HAP-1 (cell line): Measurements from ENCODE around the gene NBPF15.
"Not testable (repeated sequence)": the region's sequence is repeated elsewhere in the genome, so short reads cannot be mapped to it uniquely, and the experiment has no call there.

Experiments used
- DNase-seq, 2 experiments: peaks; one replicate each; pipeline ENCODE4 v3.0.0-alpha.2; 2016 to 2020; ENCODE audit warnings: low spot score in 2 of 2
- H3K27me3 ChIP-seq: fragments of 250-450 bp; sonication (Bioruptor Pico); 2 replicates; pipeline ENCODE4 v1.5.1; 2020; ENCODE audit warnings: low read depth, mild to moderate bottlenecking, moderate library complexity
- H3K36me3 ChIP-seq: fragments of 250-450 bp; sonication (Bioruptor Pico); replicated peaks from 2 replicates; pipeline ENCODE4 v1.5.1; 2020; ENCODE audit warnings: mild to moderate bottlenecking
- H3K4me1 ChIP-seq: fragments of 250-450 bp; sonication (Bioruptor Pico); 2 replicates; pipeline ENCODE4 v1.5.1; 2020; ENCODE audit warnings: mild to moderate bottlenecking
- H3K4me3 ChIP-seq: fragments of 250-450 bp; sonication (Bioruptor Pico); 2 replicates; pipeline ENCODE4 v1.5.1; 2020; ENCODE audit warnings: mild to moderate bottlenecking, moderate library complexity
- H3K9me3 ChIP-seq: fragments of 250-450 bp; sonication (Bioruptor Pico); 2 replicates; pipeline ENCODE4 v1.5.1; 2020; ENCODE audit warnings: mild to moderate bottlenecking, moderate library complexity
- in situ Hi-C: fragments of 300-500 bp; cut with MboI; formaldehyde crosslinking; loops from 3 replicates; pipeline ENCODE4 v1.14.3; 2020; ENCODE audit warnings: low sequenced_read_pairs, inconsistent platforms, mixed read lengths

The NBPF15 gene

DNA sequence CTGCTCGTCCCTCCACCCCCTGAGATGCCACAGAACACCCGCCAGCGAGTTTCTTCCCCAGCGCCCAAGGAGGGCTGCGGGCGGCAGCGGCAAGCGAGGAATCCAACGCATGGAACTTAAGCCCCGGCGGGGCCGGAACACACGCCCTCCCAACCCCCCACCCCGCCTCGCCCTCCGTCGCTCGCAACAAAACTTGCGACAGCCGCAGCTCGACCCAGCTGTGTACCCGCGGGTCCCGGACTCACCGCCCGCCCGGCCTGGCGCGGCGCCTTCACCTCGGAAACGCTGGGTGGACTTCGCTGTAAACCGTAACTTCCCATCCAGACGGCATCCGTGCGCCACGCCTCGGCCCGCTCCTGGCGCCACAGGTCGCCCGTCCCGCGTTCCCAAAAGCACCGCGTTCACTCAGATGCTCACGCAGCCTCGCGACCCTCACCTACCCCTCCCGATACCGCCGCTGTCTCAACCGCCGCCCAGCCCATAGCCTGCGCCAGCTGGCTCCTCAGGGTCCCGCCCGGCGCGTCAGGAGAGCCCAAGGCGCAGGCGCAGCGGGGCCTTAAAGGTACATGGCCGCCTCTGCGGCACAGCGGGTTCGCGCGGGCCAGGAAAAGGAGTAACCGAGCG lies at the start of gene NBPF15:
Gene NBPF15, minus strand, starts transcription at position 534 of the 624 bp plus-strand sequence. CDS start 21,666 bp downstream, outside the sequence.
- H3K36me3 ChIP-seq, H3K27me3 ChIP-seq, H3K4me1 ChIP-seq, in situ Hi-C loops, H3K9me3 ChIP-seq: not testable (repeated sequence)
- peak; percentile 17 to 83 for DNase-seq
- peak within 1 kb of the TSS; percentile 78 for H3K4me3 ChIP-seq

GRCh38 chr1:144496429-144496828 lies 35.0 kb upstream of the NBPF15 start:
- H3K4me1 ChIP-seq, H3K4me3 ChIP-seq, in situ Hi-C loops, H3K9me3 ChIP-seq, H3K27me3 ChIP-seq, DNase-seq, H3K36me3 ChIP-seq: not testable (repeated sequence)

DNA sequence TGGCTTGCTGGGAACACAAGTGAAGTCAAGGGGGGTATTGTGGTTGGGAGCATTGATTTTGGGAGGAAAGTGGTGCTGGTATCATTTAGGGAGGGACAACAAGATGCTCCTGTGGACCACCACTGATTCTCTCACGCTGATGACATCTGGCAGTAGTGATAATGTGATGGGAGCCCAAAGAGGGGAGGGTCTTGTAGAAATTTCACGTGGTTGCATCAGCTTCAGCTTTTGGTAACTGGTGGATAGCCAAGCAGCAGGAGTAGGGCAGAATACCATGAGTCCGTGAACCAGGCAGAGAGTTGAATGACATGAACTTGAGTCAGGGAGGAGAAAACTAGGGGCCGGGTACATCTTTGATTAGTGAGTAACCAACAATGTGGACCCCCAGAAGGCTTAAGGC lies 32.7 kb upstream of the NBPF15 start:
- H3K9me3 ChIP-seq, H3K27me3 ChIP-seq, H3K4me3 ChIP-seq, H3K4me1 ChIP-seq, DNase-seq, in situ Hi-C loops, H3K36me3 ChIP-seq: not testable (repeated sequence)

DNA sequence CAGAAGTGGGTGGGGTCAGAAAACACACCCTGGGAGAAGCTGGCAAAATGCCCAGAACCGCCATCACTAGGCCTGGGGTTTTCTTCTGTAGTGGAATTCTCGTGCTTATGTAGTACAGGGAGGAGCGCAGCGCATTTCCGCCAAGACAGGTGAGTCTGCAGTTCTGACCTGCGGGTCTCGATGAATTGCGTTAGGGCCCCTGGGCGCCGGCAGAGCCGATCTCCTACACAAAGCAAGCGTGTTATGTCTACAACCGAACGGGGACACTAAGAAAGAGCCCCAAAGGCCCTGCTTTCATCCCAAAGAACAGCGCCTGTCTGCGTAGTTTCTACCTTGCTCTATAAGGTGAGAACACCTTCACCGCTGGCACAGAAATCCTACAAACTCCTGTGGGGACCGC lies 28.9 kb upstream of the NBPF15 start:
- H3K9me3 ChIP-seq, H3K4me3 ChIP-seq, H3K27me3 ChIP-seq, in situ Hi-C loops, H3K4me1 ChIP-seq, H3K36me3 ChIP-seq: not testable (repeated sequence)
- DNase-seq: peak in 1 of 2 experiments; percentile 12

DNA sequence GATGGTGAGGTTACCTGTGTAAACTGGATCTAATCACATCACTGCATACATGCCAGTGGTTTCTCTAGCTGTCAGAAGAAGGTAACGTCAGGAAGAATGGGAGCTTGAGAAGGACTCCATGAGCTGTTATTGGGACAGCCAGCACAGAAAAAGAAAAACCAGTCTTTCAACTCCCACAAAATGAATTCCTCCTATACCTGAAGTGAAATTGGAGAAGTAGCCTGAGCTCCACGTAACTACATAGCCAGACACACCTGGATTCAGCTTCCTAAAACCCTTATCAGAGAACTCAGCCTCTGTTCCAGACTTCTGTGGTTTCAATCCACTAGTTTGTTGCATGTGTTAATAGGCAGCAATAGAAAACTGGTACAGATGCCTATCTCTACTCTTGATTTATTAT lies 25.5 kb upstream of the NBPF15 start:
- in situ Hi-C loops, H3K9me3 ChIP-seq, DNase-seq, H3K4me3 ChIP-seq, H3K27me3 ChIP-seq, H3K36me3 ChIP-seq, H3K4me1 ChIP-seq: not testable (repeated sequence)

- H3K9me3 ChIP-seq, H3K4me3 ChIP-seq, H3K36me3 ChIP-seq, H3K4me1 ChIP-seq, in situ Hi-C loops, H3K27me3 ChIP-seq: not testable (repeated sequence)
- peak in 1 of 2 experiments; percentile 15 for DNase-seq
These were observed 23.9 kb upstream of the NBPF15 start for GRCh38 chr1:144485048-144485993.

DNA sequence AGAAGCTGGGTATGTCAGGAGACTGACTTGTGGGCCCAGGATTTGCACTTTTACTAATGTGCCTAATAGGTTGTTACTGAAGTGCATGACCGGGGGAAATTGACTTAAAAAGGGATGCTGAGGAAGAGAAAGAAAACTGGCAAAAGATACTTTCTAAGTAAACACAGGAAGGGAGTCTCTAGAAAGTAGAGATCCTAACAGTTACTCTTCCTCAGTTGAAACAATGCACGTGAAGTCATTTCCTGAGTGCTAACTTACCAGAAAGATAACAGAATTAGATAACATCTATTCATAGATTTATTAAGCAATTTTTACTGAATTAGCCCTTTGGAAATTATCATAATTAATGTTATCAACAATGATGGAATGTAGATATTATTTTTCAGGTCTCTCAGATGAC lies 12.4 kb upstream of the NBPF15 start:
- H3K4me3 ChIP-seq, in situ Hi-C loops, DNase-seq, H3K27me3 ChIP-seq, H3K4me1 ChIP-seq, H3K9me3 ChIP-seq, H3K36me3 ChIP-seq: not testable (repeated sequence)

DNA sequence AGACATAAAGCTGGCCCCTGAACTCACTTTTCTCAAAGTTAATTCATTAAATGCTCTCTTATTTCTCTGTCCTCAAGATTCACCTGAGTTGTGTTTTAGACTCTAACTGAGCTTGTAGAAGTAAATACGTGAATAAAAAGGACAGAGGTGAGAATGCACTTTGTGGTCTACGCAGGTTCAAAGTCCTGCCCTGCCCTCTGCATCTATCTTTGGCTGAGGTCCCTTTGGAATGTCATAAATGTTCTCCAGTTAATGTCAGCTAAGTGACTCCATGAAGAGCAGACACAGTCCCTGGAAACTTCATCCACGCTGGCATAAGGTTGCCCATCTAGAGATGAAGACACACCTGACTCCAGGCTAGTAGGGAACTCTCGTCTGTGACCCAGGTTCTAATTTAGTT lies 10.0 kb upstream of the NBPF15 start:
- H3K4me3 ChIP-seq, H3K36me3 ChIP-seq, H3K4me1 ChIP-seq, H3K9me3 ChIP-seq, H3K27me3 ChIP-seq, in situ Hi-C loops, DNase-seq: not testable (repeated sequence)

DNA sequence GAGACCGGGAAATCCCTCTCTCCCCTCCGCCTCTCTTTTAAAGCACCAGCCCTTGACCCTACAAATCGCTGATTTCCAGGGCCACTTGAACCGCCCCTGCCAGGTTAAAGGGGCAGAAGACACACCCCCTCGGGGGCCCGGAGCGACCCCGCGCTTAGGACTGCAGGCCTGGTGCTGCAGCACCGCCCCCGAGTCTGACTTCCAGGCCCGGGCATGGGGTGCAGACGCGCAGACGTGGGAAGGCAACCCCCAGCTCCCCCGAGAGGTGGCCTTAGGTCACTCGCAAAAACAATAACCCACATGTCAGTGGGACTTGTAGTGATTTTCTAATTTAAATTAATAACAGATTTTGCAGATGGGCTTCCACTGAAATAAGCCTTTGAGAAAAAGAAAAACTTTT lies 309 bp upstream of the NBPF15 start:
- DNase-seq, H3K27me3 ChIP-seq, in situ Hi-C loops, H3K36me3 ChIP-seq, H3K4me1 ChIP-seq, H3K9me3 ChIP-seq: not testable (repeated sequence)
- peak overlapping the region; percentile 78 for H3K4me3 ChIP-seq

DNA sequence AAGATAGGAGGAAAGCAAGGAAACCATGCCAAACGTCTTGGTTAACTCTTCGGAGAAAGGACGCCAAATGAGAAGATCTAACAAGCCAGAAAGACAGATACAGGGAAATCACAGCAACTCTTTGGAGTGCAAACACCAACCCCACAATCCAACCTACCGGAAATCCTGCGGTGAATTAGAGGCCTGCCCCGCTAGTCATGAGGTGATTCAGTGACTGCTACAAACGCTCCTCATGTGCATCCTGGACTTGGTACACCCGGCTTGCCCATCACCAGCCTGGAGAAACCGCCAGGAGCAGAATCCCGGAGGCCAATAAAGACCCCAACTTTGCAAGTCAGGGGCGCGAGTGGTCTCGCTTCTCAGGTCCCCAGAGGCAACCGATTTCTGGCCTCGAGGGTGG lies 783 bp downstream of the NBPF15 start:
- H3K27me3 ChIP-seq, H3K4me1 ChIP-seq, H3K36me3 ChIP-seq, in situ Hi-C loops, H3K9me3 ChIP-seq: not testable (repeated sequence)
- H3K4me3 ChIP-seq: peak overlapping the region; percentile 78
- DNase-seq: peak in 1 of 2 experiments; percentile 15

- H3K4me3 ChIP-seq, H3K27me3 ChIP-seq, in situ Hi-C loops, H3K36me3 ChIP-seq, H3K9me3 ChIP-seq, H3K4me1 ChIP-seq, DNase-seq: not testable (repeated sequence)
These were observed 19.1 kb downstream of the NBPF15 start for GRCh38 chr1:144442402-144442801.

DNA sequence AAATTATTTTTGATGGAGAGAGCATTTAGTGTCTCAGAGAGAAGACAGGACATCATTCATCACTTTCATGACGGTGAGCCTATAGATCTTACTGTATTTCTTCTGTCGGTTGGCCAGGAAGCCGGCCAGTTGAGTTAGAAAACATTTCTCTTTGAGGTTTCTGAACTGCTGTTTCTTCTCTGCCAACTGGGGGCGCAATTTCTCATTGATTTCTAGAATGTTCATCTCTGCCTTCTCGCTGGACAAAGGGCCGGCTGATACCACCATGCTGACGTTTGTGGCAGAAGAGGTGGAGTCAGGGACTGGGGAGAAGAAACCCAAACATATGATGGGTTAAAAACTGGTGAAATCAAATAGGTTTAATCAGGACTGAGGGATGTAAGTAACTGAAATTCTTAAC lies 21.7 kb downstream of the NBPF15 start:
- in situ Hi-C loops, H3K4me1 ChIP-seq, H3K36me3 ChIP-seq, H3K27me3 ChIP-seq, H3K4me3 ChIP-seq, H3K9me3 ChIP-seq: not testable (repeated sequence)
- peak in 1 of 2 experiments; percentile 54 for DNase-seq

DNA sequence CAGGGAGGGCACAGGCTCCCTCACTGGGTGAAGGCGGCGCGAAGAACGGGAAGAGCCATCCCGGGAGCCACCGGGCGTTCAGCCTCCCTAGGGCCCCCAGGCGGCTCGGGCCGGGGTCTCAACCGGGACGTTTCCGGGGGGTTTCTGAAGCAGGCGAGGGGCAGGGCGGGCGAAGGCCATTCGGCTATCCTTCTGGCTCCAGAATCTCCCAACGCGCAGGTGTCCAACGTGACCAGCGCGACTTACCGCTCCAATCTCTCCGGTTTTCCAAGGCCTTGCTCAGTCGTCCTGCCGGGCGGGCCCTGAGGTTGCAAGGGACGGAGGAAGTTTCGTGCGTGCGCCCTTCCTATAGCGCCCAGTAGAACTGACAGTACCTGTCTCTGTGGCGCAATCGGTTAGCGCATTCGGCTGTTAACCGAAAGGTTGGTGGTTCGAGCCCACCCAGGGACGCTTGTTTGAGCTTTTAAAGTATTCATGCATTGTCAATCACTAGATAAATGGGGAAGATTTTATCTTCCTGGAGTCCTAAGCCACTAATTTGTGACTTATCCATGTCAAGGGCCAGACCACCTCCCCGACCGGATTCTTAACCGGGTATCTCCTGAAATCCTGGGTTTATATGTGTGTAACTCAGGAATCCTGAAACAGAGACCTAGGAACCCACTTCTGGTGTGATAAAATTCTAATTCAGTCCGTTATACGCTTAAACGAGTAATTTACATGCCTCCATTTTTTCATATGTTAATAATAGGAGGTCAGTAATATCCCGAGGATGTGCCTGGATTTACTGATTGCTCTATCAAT lies 42.4 kb downstream of the NBPF15 start:
- H3K4me1 ChIP-seq, in situ Hi-C loops, H3K36me3 ChIP-seq, H3K9me3 ChIP-seq, H3K27me3 ChIP-seq: not testable (repeated sequence)
- DNase-seq: peak; percentile 8 to 81
- H3K4me3 ChIP-seq: peak overlapping the region; percentile 60
